Ramos (cell line): Measurements from ENCODE around the gene HPD.

Experiments used
- in situ Hi-C: fragments of 300-500 bp; cut with MboI; formaldehyde crosslinking; loops from one replicate; pipeline ENCODE4 v1.14.3; 2022; ENCODE audit warnings: low sequenced_read_pairs; ENCODE audit not compliant: unreplicated experiment

The HPD gene

GRCh38 chr12:121801595-121802484 is 56.8 kb downstream of the HPD start:
- in situ Hi-C loops, result no loop called here

- in situ Hi-C loops, result no loop called here
These were observed 57.7 kb downstream of the HPD start for GRCh38 chr12:121800694-121801594.

- in situ Hi-C loops, result loop anchor here (10.0 kb wide), 1 partner anchor 215 kb away; no protein-coding TSS in a partner anchor
These were observed 58.6 kb downstream of the HPD start for GRCh38 chr12:121799842-121800693.

GRCh38 chr12:121799156-121799841 is 59.4 kb downstream of the HPD start:
- in situ Hi-C loops, result loop anchor here (10.0 kb wide), 1 partner anchor 216 kb away; no protein-coding TSS in a partner anchor

GRCh38 chr12:121798787-121799155 is 59.9 kb downstream of the HPD start:
- in situ Hi-C loops, result loop anchor here (10.0 kb wide), 1 partner anchor 216 kb away; no protein-coding TSS in a partner anchor

GRCh38 chr12:121797937-121798786 is 60.5 kb downstream of the HPD start:
- in situ Hi-C loops, result loop anchor here (10.0 kb wide), 1 partner anchor 217 kb away; no protein-coding TSS in a partner anchor

GRCh38 chr12:121796855-121797751 is 61.6 kb downstream of the HPD start:
- in situ Hi-C loops, result loop anchor here (10.0 kb wide), 1 partner anchor 218 kb away; no protein-coding TSS in a partner anchor

GRCh38 chr12:121795034-121795968 is 63.4 kb downstream of the HPD start:
- in situ Hi-C loops, result loop anchor here (10.0 kb wide), 1 partner anchor 220 kb away; no protein-coding TSS in a partner anchor

- in situ Hi-C loops, result loop anchor here (5.0 to 10.0 kb wide), 3 partner anchors 93 to 220 kb away; partner anchors contain the start of gene PSMD9
These were observed 64.1 kb downstream of the HPD start for GRCh38 chr12:121794534-121795033.

GRCh38 chr12:121793838-121794533 is 64.7 kb downstream of the HPD start:
- in situ Hi-C loops, result loop anchor here (5.0 to 10.0 kb wide), 3 partner anchors 93 to 221 kb away; partner anchors contain the start of gene PSMD9

- in situ Hi-C loops, result loop anchor here (5.0 to 10.0 kb wide), 3 partner anchors 94 to 221 kb away; partner anchors contain the start of gene PSMD9
These were observed 65.2 kb downstream of the HPD start, which contains the start of gene RHOF for GRCh38 chr12:121793440-121793837. RHOF (minus strand) TSS chr12:121793688; CDS start chr12:121793633, 55 bp downstream.

GRCh38 chr12:121792607-121793439 is 65.8 kb downstream of the HPD start:
- in situ Hi-C loops, result loop anchor here (5.0 to 10.0 kb wide), 3 partner anchors 94 to 222 kb away; partner anchors contain the start of gene PSMD9

- in situ Hi-C loops, result loop anchor here (5.0 to 10.0 kb wide), 3 partner anchors 95 to 223 kb away; partner anchors contain the start of gene PSMD9
These were observed 66.7 kb downstream of the HPD start for GRCh38 chr12:121791671-121792551.
